Esophagus (tissue), 2 donors: ENCODE results near the gene NR4A2. TPM values are rescaled to one million over a fixed set of nuclear protein-coding genes. Genes with fewer than 3 reads are reported as not detected.
A peak's percentile ranks its signal among the peaks of the same experiment; 100 is the strongest.

Experiments used
- H3K27ac ChIP-seq, 2 donors: one replicate each; pipeline ENCODE4 v1.5.1; 2013; ENCODE audit warnings: low read depth in 2 of 2, mild to moderate bottlenecking in 2 of 2, inconsistent platforms in 1 of 2, low read length in 1 of 2, moderate library complexity in 1 of 2
- H3K27me3 ChIP-seq, 2 donors: one replicate each; pipeline ENCODE4 v1.6.1; 2013; ENCODE audit warnings: low read length in 2 of 2, control low read depth in 1 of 2, mild to moderate bottlenecking in 1 of 2; ENCODE audit not compliant: insufficient read depth in 2 of 2, control insufficient read depth in 1 of 2
- H3K36me3 ChIP-seq, 2 donors: one replicate each; pipeline ENCODE4 v1.6.1; 2013; ENCODE audit warnings: low read length in 1 of 2; ENCODE audit not compliant: control insufficient read depth in 2 of 2, insufficient read depth in 2 of 2
- H3K4me1 ChIP-seq, 2 donors: one replicate each; pipeline ENCODE4 v1.6.1; 2013; ENCODE audit warnings: low read length in 1 of 2; ENCODE audit not compliant: control insufficient read depth in 2 of 2, insufficient read depth in 2 of 2
- H3K4me3 ChIP-seq, 2 donors: one replicate each; pipeline ENCODE4 v1.5.1; 2013; ENCODE audit warnings: low read length in 2 of 2, mild to moderate bottlenecking in 2 of 2, low read depth in 1 of 2, moderate library complexity in 1 of 2
- H3K9me3 ChIP-seq, 2 donors: one replicate each; pipeline ENCODE4 v1.6.1; 2013; ENCODE audit warnings: mild to moderate bottlenecking in 2 of 2, low read depth in 1 of 2, low read length in 1 of 2, moderate library complexity in 1 of 2; ENCODE audit not compliant: control insufficient read depth in 2 of 2, insufficient read depth in 1 of 2
- WGBS, 2 donors: extraction: QIAGEN DNeasy Blood & Tissue Kit; methylation state at CpG; one replicate each; pipeline ENCODE4 v1.1.7; 2013; 5-methylcytosine and 5-hydroxymethylcytosine counted together
- polyA plus RNA-seq, 2 donors: library from polyadenylated mRNA; stranded (reverse); fragments of 200-250 nt; gene quantifications; one replicate each; pipeline ENCODE4 v1.2.3, GENCODE V29; 2013
- donor health status: healthy with polysubstance abuse.
- donor health status: Bipolar disorder and iron deficiency.

Gene NR4A2
- 1 to 10 TPM; 1.6 to 2.0 TPM for polyA plus RNA-seq

DNA sequence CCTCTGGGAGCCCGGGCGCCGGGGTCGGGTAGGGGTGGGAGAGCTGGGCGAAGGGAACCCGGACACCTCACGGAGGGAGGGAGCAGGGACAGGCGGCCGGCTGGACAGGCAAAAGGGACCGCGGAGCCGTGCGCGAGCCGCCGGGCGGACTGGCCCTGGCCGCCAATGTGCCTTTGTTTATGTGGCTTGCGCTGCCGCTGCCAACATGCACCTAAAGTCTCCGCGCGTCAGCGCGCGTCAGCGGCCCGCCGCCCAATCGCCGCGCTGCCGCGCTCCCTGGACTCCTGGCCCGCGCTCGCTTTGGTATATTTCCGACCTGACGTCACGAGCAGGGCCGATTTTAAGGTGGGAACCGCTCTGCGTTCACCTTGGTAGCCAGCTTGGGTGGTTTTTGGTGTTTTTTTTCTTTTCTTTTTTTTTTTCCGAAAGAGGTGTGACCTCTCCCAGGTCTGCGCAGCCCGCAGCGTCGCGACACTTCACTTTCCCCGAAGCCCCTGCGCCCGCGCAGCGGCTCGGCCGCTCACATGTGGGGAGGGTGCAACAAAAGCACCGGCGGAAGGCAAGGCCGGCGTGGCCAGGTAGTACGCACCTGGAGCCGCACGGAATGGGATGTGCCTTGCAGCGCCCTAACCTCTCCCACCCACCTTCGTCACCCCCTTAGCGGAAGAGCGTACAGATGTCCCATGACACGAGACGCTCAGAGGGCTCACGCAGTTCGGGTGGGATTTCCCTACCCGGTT, at the start of gene NR4A2:
Gene NR4A2 (minus strand): TSS at position 188 of the 740 bp plus-strand sequence. CDS start 2,535 bp downstream, outside the sequence.
- Histone ChIP-seq H3K9me3 (peaks cover 0 to 2% of the 10 kb centered on the region in 2 donors), H3K27me3 (no peaks in the 10 kb centered on the region), H3K36me3 (peaks cover 0 to 13% of the 10 kb centered on the region in 2 donors), H3K4me3 (peak within 1 kb of the TSS; percentile 71 to 81), H3K4me1 (no peaks in the 10 kb centered on the region), H3K27ac (peak within 1 kb of the TSS; percentile 97 to 99)
- 0 to 1% methylated on average over 72 of the region's 72 CpGs for WGBS, 2 donors

DNA sequence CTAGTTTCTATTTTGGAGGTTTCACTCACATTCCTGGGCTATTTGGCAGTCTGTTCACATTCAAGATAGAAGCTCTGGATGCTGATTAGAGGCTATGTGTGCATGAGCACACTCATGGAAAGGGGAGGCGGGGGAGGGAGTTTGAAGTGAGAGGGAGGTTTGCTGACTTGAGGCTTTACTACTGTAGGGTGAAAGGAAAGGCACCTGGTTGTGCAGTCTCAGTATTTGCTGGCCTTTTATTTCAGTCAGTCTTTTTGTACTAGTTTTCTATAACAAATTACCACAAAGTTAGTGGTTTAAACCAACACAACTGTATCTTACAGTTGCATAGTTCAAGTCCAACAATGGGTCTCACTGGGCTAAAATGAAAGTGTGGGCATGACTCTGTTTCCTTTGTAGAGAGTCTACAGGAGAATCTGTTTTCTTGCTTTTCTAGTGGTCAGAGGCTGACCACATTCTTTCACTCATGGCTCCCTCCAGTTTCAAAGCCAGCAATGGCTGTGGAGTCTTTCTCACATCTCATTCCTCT, 47.7 kb upstream of the NR4A2 start:
- no peaks in the 10 kb centered on the region for H3K36me3 ChIP-seq
- WGBS, 2 donors, result 84 to 95% methylated on average over 1 of the region's 1 CpG
- no peak overlapping the region for H3K4me3 ChIP-seq
- no peaks in the 10 kb centered on the region for H3K4me1 ChIP-seq
- no peaks in the 10 kb centered on the region for H3K9me3 ChIP-seq
- H3K27me3 ChIP-seq, result no peaks in the 10 kb centered on the region
- no peak overlapping the region for H3K27ac ChIP-seq

DNA sequence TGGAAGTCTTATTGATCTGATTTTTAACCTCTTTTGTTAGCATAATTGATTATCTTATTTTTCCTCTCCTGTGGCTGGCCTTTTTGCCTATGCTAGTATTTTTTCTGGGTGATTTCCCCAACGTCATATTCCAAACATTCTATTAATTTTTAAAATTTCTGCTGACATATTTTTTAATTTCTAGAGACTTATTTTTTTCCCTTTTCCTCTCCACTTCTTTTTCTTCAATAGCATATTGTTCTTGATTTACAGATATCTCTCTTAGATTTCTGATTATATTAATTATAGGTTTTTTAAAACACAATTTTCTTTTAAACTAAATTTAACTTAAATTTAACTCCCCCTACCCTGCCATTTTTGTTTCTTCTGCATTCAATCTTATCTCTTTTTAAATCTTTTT, 47.2 kb upstream of the NR4A2 start:
- no peaks in the 10 kb centered on the region for H3K36me3 ChIP-seq
- H3K4me1 ChIP-seq, result no peaks in the 10 kb centered on the region
- H3K9me3 ChIP-seq, result no peaks in the 10 kb centered on the region
- H3K27me3 ChIP-seq, result no peaks in the 10 kb centered on the region
- no peak overlapping the region for H3K4me3 ChIP-seq
- H3K27ac ChIP-seq, result no peak overlapping the region
- WGBS, 2 donors, result 77 to 80% methylated on average over 1 of the region's 1 CpG

DNA sequence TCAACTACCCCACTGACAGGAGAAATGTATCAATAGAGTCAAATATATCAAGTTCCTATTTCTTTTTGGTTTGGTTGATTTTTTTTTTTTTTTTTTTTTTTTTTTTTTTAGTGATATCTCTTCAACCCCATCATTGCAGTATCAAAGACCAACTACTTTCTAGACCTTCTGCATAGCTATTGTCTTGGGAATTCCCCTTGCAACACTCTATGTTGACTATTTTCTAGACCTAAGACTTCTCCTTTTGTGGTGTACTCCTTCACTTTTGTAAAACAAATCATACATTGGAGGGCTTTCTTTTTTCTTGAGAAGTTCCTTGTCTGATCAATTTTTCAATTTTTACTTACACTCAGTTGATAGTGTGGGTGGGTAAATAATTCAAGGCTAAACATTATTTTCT, 46.5 kb upstream of the NR4A2 start:
- no peaks in the 10 kb centered on the region for H3K27me3 ChIP-seq
- H3K36me3 ChIP-seq, result no peaks in the 10 kb centered on the region
- H3K4me1 ChIP-seq, result no peaks in the 10 kb centered on the region
- H3K27ac ChIP-seq, result no peak overlapping the region
- H3K4me3 ChIP-seq, result no peak overlapping the region
- no peaks in the 10 kb centered on the region for H3K9me3 ChIP-seq

DNA sequence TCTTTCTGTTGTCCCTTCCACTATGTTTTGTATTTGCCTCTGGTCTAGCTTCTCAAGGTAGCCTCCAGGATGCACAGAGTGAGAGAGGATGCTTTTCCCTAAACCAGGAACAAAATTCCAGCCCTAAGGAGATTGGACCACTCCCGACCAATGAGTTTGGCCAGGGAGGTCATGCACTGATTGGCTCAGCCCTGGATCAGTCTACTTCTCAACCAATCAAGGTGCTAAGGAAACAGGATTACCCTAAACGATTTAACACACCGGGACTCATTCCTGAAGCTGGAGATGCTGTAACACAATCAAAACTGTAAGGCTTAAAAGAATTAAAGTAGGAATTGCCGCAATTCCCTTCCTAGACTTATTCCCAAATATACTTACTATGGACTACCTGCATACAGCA, 34.2 kb upstream of the NR4A2 start:
- Histone ChIP-seq H3K4me3 (no peak overlapping the region), H3K4me1 (no peaks in the 10 kb centered on the region), H3K27me3 (no peaks in the 10 kb centered on the region), H3K9me3 (no peaks in the 10 kb centered on the region), H3K27ac (no peak overlapping the region), H3K36me3 (no peaks in the 10 kb centered on the region)
- 91 to 94% methylated on average over 4 of the region's 4 CpGs for WGBS, 2 donors

DNA sequence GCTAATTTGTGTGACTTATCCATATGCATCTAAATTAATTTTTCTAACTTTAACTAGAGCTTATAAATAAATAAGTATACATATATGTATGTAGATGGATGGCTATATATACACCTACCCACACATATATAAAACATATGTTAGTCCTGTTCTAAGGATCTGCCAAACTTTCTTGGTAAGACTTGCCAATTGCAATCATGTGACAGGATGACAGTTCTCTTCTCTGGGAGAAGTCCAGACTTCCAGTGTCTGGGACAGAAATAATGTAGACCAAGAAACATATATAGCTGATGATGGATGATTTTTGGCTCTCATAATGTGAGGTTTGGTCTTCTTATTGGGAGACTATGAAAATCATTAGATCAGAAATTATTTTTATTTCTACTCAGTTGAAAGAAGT, 30.6 kb upstream of the NR4A2 start:
- Histone ChIP-seq H3K4me3 (no peak overlapping the region), H3K27me3 (no peaks in the 10 kb centered on the region), H3K4me1 (no peaks in the 10 kb centered on the region), H3K9me3 (peaks cover 0 to 3% of the 10 kb centered on the region in 2 donors), H3K27ac (no peak overlapping the region), H3K36me3 (no peaks in the 10 kb centered on the region)

DNA sequence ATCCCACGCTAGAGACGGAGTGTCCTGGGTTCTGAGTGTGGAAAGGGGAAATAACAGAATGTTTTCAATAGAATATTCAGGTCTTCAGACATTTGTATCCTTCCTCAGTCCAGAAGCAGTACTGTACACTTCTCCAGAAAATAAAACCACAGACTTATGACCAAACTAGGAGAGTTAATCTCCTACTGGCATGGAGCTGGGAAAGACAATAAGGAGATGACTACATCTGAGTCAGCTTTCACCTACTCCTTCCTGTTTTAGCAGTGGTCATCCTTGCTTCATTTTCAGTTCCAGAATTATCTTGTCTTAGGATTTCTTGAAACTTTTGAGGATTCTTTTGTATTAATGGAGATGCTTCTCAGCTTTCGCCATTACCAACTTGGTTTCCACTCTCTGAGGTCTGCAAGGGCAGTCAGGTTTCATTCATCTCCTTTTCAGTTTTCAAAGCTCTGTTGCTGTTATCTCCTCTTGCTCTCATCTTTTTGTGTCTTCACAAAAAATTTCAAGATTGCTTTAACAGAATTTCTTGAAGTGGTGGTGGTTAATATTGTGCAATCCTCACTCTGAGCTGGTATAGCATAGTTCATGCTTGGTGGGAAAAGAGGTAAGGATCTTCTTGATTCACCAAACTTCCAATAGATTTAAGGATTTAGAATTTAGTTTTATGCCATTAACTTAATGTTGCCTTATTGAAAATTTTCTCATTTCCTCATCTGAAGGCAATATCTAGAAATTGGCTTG, 23.7 kb upstream of the NR4A2 start:
- Histone ChIP-seq H3K27me3 (no peaks in the 10 kb centered on the region), H3K4me3 (no peak overlapping the region), H3K36me3 (no peaks in the 10 kb centered on the region), H3K9me3 (peaks cover 0 to 3% of the 10 kb centered on the region in 2 donors), H3K27ac (no peak overlapping the region), H3K4me1 (no peaks in the 10 kb centered on the region)
- WGBS, 2 donors, result 95 to 98% methylated on average over 3 of the region's 3 CpGs

DNA sequence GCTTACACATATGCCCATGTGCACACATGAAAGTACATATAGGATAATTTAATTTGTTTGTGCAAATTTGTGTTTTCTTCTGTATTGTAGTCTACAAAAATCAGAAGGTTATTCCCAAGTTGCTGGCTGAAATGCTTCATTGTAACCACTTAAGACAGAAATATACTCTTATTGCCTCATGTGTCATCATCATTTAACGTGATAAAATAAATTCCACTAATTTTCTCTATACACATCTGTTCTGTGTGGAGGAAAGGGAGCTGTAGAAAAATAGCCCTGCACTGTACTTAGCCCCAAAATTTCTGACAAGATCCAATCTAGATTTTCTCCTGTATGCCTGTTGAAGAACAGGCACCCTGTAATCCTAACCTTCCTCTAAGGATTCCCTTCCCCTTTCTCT, 20.4 kb upstream of the NR4A2 start:
- no peaks in the 10 kb centered on the region for H3K9me3 ChIP-seq
- H3K27ac ChIP-seq, result no peak overlapping the region
- H3K4me1 ChIP-seq, result no peaks in the 10 kb centered on the region
- H3K27me3 ChIP-seq, result no peaks in the 10 kb centered on the region
- H3K4me3 ChIP-seq, result no peak overlapping the region
- WGBS, 2 donors, result 84 to 87% methylated on average over 1 of the region's 1 CpG
- no peaks in the 10 kb centered on the region for H3K36me3 ChIP-seq

DNA sequence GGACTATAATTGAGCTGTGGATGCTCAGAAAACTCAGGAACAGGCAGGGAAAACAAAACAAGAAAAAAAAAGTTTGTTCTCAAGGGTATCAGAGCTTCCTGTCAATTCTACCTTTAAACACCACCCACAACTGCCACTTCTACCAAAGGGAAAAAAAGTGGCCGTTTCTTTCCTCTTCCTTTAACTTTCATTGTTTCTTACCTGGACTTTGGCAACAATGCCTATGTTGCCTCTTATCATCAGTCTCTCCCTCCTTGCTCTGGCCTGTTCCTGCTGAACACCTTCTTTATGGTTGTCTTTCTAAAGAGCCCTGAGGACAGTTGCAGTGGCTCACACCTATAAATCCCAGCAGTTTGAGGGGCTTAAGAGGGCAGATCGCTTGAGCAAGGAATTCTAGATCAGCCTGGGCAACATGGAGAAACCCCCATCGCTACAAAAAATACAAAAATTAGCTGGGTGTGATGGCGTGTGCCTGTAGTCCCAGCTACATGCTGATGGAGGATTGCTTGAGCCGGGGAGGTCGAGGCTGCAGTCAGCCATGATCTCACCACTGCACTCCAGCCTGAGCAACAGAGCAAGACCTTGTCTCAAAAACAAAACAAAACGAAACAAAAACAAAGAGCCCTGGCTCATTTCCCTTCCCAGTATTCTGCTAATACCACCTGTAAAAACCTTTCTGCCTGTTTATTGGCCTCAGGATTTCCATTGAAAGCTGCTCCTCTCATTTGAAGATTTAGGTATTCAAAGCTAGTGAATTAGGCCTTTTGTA, 18.0 kb upstream of the NR4A2 start:
- no peak overlapping the region for H3K4me3 ChIP-seq

More for the DNA sequence above, 18.0 kb upstream of the NR4A2 start:
- Histone ChIP-seq H3K27ac (no peak overlapping the region), H3K36me3 (no peaks in the 10 kb centered on the region), H3K9me3 (no peaks in the 10 kb centered on the region), H3K4me1 (no peaks in the 10 kb centered on the region), H3K27me3 (no peaks in the 10 kb centered on the region)
- WGBS, 2 donors, result 82 to 91% methylated on average over 7 of the region's 7 CpGs
